Activated CD4-positive, alpha-beta T cell treated with anti-CD3 and anti-CD28 coated beads, Interleukin-2, amount 50 U/mL, for 24 hours (primary cell): Measurements from ENCODE around the gene NHLRC2.

Source experiments
- DNase-seq, 2 donors: peaks; one replicate each; pipeline ENCODE4 v3.0.0-alpha.2; 2020; ENCODE audit warnings: low read depth in 1 of 2, low spot score in 1 of 2

Gene NHLRC2

DNA sequence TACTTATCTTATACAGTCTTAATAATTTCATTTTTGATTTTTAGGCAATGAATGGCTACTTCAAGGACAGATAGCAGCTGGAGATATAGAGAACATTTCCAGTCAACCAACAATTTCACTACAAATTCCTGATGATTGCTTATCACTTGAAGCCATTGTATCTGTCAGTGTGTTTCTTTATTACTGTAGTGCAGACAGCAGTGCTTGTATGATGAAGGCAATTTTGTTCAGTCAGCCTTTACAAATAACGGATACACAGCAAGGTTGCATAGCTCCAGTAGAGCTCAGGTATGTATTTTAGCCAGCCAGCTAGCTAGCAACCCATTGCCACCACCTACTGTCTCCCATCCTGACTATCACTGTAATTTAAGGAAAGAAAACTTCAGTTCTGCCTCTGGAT is 53.8 kb downstream of the NHLRC2 start:
- no peak for DNase-seq

DNA sequence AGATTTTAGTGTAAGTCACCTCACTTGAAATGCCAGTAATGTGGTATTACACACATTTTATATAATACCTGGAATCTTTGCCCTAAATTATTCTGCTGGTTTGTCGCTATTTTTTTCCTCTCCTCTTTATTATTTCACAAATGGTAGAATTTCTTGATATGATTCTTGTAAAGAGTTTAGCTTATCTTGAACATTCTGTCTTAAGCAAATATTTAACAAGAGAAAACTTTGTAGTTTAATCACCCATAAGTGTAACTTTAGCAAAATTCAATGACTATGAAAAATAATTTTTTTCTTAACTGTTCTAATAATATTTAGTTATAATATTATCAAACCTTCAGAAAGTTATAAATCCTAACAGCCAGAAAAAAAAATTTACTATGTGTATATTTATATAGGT is 56.7 kb downstream of the NHLRC2 start:
- DNase-seq: no peak

DNA sequence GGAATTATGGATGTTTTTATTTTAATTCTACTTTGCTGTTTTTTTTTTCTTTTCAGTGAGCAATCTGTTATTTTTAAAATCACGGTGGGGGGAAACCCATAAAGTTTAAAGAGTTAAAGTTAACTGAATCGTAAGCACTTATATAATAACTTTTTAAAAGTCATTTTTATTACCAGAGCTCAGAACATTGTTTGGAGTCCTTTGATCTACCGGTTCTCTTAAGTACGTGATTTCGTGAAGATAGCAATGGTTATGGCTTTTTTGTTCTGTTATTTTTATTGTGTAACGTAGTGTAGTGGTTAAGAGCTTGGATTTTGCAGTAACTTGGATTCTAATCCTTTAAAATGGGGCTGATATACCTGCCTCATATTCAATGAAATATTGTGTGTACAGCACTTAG is 57.4 kb downstream of the NHLRC2 start:
- no peak for DNase-seq

DNA sequence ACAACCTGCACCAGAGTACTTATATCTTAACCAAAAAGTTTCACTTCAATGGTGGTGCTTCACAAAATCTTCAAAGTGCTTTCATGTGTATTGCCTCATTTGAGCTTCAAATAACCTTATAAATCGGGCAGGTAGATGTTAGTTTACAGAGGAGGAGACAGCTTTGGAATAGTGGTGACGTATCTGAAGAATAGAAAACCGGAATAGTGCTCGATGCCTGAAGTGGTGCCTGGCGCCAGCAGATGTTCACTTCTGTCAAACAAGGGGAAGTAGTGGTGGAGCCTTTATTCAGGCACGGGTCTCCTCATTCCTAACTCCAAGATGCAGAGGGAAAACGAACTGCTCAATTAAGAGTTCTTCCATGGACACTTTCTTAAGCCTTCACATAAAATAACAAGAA is 58.1 kb downstream of the NHLRC2 start:
- no peak for DNase-seq

DNA sequence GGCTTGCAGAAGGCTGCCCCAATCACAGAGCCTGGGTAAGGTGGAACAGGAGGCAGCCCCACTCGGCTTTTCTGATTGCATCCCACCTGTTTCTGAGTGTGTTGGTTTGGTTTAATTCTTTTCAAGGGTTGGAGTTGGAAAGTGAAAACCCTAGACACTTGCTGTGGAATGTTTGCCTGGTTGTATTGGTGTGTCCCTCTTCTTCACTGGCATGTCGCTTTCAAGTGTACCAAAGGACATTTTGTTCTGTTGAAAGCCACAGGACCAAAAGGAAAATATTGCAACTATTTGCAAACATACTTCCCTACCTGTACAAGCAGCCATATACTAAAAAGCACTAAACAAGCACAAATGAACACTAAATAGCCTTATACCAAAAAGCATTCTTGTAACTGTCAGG is 60.5 kb downstream of the NHLRC2 start:
- DNase-seq: no peak

DNA sequence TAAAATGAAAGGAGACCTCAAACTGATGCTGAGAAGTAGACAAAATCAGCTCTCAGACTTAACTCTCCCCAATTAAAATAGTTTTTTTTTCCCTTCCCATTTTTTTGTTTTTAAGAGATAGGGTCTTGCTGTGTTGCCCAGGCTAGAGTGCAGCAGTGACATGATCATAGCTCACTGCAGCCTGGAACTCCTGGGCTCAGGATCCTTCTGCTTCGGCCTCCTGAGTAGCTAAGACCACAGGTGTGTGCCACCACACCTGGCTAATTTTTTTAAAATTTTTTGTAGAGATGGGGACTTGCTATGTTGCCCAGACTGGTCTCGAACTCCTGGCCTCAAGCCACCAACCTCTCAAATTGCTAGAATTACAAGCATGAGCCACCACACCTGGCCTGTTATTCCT is 61.1 kb downstream of the NHLRC2 start:
- no peak for DNase-seq

DNA sequence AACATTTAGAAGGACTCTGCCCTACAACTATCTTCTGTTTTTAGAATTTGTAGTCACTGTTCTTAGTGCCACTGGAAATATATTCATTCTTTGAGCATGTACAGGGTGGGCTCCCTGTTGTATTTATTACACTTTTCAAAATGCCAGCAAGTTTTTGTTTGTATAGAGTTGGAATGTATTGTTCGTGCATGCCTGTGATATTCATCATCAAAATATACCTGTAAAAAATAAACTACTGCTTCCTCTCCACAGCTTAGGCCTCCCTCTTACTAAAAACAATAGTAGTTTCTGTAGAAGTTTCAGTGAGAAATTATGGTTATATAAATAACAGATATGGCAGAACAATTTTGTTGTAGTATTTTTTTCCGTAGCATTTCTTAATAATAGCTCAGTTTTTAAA is 61.6 kb downstream of the NHLRC2 start:
- no peak for DNase-seq

DNA sequence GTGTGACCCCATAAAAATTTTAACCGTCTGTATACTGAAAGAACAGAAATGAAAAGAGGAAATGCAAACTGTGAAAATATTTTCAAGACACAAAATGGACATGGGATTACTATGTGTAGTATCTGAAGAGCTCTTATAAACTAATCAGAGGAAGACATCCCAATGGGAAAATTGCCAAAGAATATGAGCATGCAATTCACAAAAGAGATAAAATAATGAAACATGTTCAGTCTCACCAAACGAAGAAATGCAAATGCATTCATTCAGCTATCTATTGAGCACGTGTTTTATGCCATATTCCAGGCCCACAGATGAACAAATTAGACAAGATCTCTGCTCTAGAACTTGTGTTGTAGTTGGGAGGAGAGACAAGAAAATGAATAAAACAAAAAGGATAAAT is 63.2 kb downstream of the NHLRC2 start:
- no peak for DNase-seq

DNA sequence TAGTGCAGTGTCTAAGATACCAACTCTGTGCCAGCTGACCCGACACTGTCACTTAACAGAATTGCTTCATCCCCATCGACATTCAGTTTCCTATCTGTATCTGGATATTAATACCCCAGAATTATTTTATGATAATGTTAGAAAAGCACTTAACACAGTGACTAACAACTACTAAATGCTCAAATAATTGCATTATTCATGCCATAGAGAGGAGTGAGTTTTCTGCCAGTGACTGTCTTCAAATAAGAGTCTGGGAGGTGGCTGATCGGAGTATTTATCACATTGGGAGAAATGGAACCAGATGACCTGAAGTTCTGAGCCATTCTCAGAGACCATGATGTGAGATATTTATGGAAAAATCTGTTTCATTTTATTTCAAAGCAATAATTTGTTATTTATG is 65.7 kb downstream of the NHLRC2 start:
- no peak for DNase-seq

DNA sequence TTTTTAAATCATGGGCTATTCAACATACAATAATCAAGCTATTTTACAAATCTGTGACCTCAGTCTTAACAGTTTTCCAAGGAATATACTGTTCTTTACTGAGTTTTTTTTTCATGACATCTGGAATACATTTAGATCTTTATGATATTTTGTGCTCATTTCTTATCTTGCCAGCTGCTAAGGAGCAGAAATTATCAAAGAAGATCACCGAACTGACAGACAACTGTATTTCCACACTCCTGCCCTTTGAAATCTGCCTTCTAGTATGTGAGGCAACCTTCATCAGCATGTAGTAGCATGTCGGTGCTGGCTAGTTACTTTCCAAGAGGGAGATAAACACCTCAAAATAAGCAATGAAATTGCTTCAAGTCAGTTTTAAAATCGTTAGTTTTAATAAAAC is 66.4 kb downstream of the NHLRC2 start:
- no peak for DNase-seq

DNA sequence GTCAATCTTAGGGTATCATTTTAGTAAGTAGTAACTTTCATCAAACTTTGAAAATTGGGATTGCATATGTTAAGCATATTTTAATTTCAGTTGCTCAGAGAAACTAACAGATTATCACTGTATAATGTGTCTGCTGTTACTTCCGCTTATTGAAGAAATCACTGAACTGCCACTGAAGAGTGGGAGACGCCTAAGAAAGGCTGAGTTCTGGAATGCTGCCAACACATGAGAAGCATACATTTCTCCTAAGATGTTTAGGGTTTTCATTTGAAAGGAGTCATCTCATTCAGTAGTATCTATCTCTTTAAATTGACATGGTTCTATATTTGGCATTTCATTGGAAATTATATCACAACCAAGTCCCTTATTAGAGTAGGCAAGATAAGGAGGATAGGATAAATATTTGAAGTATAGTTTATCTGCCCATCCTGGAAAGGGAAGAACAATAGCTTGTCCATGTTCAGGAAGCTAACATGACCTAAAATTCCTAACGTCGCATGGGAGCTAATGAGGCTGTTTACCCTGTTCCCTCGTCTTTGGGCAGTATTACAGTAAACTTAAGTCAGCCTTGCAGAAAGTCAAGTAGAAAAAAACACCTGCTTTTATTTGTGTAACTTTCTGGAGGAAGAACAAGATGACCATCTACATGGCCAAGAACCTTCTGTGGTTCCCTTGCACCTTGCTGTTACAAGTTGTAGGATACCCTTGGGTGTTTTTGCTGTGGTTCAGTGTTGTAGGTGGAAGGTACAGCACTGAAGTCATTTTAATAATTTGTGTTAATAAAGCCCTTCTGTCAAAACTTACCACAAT is 67.3 kb downstream of the NHLRC2 start:
- DNase-seq: no peak

DNA sequence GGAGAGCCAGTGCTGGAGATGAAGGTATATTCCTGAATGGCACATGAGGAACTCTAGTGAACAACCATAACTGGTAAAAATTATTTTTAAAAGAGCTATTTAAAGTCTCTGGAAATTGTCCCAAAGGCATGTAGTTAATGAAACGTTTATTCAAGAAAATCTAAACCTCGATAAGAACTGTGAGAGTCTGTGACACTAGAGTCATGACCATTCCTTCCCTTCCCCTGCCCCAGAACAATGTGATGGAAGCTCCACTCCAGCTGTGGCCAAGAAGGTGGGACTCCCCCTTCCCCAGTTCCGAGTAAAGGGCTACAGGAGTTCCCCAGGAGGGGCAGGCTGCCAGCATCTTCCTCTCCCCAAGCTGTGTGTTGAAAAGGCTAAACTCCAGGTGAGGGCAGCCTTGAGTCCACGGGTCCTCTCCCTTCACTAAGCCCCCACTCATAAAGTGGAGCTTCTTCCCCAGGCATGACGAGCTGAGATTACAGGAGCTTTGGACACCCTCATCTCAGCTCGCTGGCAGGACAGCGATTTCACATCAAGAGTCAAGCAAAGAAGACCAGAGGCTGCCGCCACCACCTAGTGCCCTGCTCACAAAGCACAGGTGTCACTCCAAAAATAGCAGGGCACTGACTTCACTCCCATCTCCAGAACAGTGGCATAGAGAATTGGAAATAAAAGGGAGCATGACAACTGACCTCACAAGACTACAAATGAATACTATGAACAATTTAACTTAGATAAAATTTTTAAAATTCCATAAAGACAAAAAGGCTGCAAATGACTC is 68.5 kb downstream of the NHLRC2 start:
- DNase-seq: no peak

DNA sequence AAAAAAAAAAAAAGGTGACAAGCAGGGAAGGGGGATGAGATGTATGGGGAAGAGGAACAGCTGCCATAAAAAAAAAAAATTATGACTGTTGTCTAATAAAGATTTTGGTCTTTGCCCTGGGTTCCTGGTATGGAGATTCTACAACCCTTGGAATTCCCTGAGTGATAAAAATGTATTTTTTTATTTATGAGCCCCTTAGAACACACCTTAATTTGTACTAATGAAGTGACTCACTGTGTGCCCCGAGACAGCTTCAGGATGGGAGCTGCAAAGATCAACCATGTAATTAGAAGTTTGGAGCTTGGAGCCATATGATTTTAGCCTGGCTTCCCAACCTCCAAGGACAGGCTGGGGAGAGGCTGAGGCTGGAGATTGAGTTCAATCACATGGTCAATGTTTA is 69.7 kb downstream of the NHLRC2 start:
- DNase-seq: no peak

DNA sequence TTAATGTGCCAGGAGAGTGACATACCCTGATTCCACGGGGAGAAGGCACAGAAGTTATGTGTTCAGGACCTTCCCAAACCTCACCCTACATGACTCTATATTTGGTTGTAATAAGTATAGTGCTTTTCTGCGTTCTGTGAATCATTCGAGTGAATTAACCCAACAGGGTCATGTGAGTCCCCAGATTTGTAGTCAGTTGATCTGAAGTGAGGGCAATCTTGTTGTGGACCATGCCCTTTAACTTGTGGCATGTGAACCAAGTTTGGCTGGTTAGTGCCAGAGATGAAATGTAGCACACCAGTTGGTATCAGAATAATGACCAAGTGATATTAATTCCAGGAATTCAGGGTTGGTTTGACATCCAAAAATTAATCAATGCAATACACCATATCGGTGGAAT is 70.2 kb downstream of the NHLRC2 start:
- DNase-seq: no peak

DNA sequence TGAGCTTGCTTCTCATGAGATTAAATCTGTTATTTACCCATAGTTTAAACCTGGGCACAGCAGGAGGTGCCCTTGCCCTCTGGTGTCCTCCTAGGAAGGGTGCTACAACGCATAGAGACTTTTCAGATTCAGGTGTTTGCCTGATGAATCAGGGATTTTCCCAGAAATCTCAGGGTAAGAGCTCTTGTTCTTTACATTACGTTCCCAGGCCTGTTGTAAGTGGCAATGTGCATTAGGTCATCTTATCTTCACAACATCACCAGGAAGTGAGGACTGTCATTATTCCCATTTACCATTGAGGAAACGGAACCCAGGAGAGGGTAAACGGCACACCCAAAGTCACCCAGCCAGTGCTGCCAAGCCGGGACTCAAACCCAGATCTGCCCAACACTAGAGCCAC is 73.0 kb downstream of the NHLRC2 start:
- DNase-seq: no peak

DNA sequence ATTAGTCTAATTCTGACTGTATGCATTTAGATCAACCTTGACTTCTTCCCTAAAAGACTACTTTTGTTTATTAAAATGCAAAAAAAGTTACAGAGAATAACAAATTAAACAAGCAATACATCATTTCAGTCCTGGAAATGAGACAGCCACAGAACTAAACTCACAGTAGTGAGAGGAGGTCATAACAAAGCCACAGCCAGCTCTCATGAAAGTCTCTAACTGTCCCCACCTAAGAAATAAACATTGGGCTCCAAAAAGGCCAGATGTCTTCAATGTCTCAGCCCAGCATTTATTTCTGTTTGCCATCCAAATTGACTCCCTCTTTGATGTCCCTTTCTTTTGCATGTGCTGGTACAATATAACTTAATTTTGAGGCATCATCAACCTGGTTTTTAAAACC is 74.4 kb downstream of the NHLRC2 start:
- no peak for DNase-seq

DNA sequence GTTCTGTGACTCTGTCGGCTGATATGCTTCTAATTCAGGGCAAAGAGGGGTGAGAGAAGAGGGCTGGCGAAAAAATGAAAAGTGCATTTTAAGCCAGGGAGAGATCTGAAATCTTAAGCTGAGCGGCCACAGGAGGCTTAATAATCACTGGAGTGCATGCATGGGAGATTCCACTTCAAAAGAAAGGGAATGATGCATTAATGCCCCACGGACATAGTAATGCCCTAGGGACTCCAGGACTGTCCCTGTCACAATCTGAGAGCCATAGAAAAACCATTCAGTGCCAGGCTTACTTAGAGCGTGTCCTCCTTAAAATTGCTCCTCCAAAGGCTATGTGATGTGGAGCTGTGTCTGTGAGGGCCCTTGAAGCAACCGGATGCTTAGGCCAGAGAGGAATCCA is 75.1 kb downstream of the NHLRC2 start:
- DNase-seq: no peak

DNA sequence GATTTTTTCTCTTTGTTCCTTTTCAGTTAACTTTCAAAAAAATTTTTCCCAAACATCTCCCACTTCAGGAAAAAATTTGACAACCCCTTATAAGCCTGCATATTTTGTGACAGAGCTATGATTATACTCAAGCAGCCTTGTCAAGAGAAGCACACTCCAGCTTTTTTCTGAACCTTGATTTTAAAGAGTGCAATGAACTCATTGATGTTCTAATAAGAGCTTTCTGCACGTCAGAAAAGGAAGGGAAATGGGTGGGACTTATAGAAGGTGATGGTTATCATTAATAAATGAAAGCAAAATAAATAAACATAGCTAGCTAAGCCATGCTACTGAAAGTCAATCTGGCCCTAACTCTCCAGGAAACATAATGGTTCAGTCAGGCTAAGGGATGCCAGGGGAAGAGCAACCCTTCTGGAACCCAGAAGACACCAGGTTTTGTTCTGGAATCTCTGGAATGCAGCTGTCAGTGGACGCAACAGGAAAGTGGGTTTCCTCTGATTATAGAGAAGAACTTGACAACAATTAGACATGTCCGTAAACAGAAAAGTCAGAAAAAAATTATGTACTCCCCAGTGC is 76.1 kb downstream of the NHLRC2 start:
- DNase-seq: no peak

DNA sequence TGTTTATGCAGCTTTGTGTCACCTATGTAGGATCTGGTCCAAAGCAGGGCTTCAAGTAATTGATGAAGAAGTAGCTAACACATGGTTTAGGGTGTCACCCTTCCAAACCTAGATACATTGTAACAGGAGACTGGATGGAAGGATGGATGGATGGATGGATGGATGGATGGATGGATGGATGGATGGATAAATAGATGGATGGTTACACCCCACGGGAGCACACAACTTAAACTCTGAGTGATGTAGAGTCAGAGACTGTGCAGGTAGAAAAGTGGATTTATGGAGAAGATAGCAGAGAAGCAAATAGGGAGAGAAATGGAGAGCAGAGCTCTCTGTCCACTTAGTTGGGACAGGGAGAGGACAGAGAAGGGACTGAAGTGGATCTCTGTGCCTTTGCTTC is 78.4 kb downstream of the NHLRC2 start:
- no peak for DNase-seq

DNA sequence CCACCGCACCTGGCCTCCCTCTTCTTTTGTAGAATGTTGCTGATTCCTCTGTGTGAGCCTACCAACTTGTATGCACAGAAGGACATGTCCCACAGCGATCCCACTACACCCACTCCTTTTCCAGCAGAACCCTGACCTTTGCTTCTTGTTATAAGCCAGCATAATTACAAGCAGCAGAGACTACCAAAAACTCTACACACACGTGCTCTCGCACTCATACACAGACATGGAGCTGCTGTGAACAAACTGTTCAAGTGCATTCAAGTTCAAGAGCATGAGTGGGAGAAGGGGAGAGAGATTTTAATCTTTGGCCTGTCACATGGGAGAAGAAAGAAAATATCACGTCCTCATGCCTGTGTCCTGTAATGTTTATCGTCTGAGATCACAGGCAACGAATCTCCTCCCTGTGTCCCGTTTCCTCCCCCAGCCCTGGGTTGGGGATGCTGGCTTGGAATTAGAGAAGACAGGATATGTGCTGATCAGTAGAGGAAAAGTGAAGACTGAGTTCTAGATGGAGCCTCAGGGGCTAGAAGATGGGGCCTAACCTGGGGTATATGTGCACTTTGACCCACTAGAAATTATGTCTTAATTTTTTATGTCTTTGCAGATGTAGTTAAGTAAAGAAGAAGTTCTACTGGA is 79.6 kb downstream of the NHLRC2 start:
- DNase-seq: no peak

DNA sequence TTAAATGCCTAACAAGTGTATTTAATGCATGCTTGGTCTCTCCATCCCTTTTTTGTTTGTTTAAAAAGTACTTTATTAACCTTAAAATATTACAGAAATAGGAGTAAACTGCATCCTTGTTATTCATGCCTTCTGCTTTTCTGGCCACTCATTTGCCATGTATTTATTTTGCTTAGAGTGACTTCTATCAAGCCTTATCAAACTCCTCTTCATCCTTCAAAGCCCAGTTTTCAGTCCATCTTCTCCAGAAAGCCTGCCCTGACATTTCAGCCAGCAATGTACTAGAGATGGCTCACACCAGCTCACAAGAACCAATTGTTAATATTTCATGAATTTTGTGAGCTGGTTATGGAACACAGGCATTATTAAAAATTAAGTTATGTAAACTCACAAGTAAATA is 82.8 kb downstream of the NHLRC2 start:
- no peak for DNase-seq

DNA sequence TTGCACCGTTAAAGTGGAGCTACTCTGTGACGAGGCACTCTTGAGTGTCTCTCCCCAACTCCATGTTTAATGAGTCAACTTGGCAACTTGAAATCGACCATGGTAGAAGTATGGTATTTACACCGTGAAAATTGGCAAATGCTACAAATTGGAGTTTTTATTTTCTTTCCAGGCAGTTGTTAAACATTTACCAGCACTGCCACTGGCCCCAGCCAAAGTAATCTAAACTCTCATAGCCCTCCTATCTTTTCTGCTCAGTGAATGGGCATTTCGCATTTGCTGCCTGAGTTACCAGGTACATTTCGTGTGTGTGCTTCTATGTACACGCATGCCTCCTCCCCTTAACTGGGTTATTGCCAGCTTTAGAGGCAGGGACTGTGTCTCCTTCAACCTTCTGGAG is 83.3 kb downstream of the NHLRC2 start:
- DNase-seq: no peak
